HCT116 (cell line): ENCODE results near the gene WIPI1.
A peak's percentile ranks its signal among the peaks of the same experiment; 100 is the strongest.

Experiments
- CEBPB ChIP-seq: IDR thresholded peaks from 2 replicates; pipeline ENCODE4 v1.6.1; 2012; ENCODE audit warnings: low read depth
- CTCF ChIP-seq, 3 experiments: fragments of 200-600 bp in 1 of 3; sonication (generic) in 1 of 3; IDR thresholded peaks in 2 of 3; conservative IDR thresholded peaks in 1 of 3; 2 replicates each; pipeline ENCODE4 v1.5.1; 2012 to 2017; ENCODE audit warnings: low read depth in 2 of 3, low read length in 2 of 3, antibody characterized with exemption in 1 of 3, borderline replicate concordance in 1 of 3, control low read depth in 1 of 3, mild to moderate bottlenecking in 1 of 3, mixed read lengths in 1 of 3, mixed run types in 1 of 3, moderate library complexity in 1 of 3; ENCODE audit not compliant: insufficient read depth in 1 of 3
- EZH2 ChIP-seq: fragments of 200-600 bp; sonication (generic); IDR thresholded peaks from 2 replicates; pipeline ENCODE4 v1.6.1; 2017; ENCODE audit warnings: antibody characterized with exemption, mixed run types
- JUND ChIP-seq: IDR thresholded peaks from 2 replicates; pipeline ENCODE4 v1.6.1; 2012
- POLR2A ChIP-seq: IDR thresholded peaks from 2 replicates; pipeline ENCODE4 v1.7.0; 2011; ENCODE audit warnings: borderline replicate concordance; ENCODE audit not compliant: insufficient read depth, insufficient read length; ENCODE audit errors: extremely low read depth
- POLR2AphosphoS5 ChIP-seq: IDR thresholded peaks from 2 replicates; pipeline ENCODE4 v1.6.1; 2011; ENCODE audit warnings: mild to moderate bottlenecking, low read depth, low read length, moderate library complexity
- SIN3A ChIP-seq: IDR thresholded peaks from 2 replicates; pipeline ENCODE4 v1.6.1; 2012; ENCODE audit warnings: low read depth
- TCF7L2 ChIP-seq: IDR thresholded peaks from 2 replicates; pipeline ENCODE4 v1.7.0; 2011; ENCODE audit warnings: borderline replicate concordance, inconsistent platforms; ENCODE audit not compliant: insufficient read depth, insufficient read length; ENCODE audit errors: extremely low read depth
- ZBTB33 ChIP-seq: IDR thresholded peaks from 2 replicates; pipeline ENCODE4 v1.6.1; 2011; ENCODE audit warnings: mild to moderate bottlenecking, low read length, moderate library complexity; ENCODE audit not compliant: insufficient replicate concordance; ENCODE audit errors: extremely low read depth
- ZFX ChIP-seq: fragments of 450-650 bp; IDR thresholded peaks from 2 replicates; pipeline ENCODE4 v1.6.1; 2017
- TF ChIP-seq, protein P1 (sequence below): IDR thresholded peaks from 2 replicates; pipeline ENCODE4 v1.6.1; 2012
- TF ChIP-seq, protein P2 (sequence below): IDR thresholded peaks from 2 replicates; pipeline ENCODE4 v1.6.1; 2012; ENCODE audit warnings: low read depth

- TF ChIP-seq ZBTB33, result peak; percentile 9
- TF ChIP-seq CEBPB, result no peak
- no peak for TF ChIP-seq TCF7L2
- peak; percentile 97 to 99 (median 99) for TF ChIP-seq CTCF (IDR thresholded peaks at IDR 0.05 in 2 of 3, conservative IDR thresholded peaks at IDR 0.05 in 1 of 3; ENCODE audit: borderline replicate concordance in 1 of 3, insufficient read depth in 1 of 3, low read depth in 2 of 3, low read length in 2 of 3)
- no peak for TF ChIP-seq JUND
- TF ChIP-seq ZFX, result no peak
- TF ChIP-seq POLR2A, result no peak
- no peak for TF ChIP-seq SIN3A
- TF ChIP-seq POLR2AphosphoS5, result 0 out of 2 replicates have a peak, but pooled peaks have one; percentile 26
- TF ChIP-seq, protein P1, sequence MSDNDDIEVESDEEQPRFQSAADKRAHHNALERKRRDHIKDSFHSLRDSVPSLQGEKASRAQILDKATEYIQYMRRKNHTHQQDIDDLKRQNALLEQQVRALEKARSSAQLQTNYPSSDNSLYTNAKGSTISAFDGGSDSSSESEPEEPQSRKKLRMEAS, result peak; percentile 26
- TF ChIP-seq, protein P2, sequence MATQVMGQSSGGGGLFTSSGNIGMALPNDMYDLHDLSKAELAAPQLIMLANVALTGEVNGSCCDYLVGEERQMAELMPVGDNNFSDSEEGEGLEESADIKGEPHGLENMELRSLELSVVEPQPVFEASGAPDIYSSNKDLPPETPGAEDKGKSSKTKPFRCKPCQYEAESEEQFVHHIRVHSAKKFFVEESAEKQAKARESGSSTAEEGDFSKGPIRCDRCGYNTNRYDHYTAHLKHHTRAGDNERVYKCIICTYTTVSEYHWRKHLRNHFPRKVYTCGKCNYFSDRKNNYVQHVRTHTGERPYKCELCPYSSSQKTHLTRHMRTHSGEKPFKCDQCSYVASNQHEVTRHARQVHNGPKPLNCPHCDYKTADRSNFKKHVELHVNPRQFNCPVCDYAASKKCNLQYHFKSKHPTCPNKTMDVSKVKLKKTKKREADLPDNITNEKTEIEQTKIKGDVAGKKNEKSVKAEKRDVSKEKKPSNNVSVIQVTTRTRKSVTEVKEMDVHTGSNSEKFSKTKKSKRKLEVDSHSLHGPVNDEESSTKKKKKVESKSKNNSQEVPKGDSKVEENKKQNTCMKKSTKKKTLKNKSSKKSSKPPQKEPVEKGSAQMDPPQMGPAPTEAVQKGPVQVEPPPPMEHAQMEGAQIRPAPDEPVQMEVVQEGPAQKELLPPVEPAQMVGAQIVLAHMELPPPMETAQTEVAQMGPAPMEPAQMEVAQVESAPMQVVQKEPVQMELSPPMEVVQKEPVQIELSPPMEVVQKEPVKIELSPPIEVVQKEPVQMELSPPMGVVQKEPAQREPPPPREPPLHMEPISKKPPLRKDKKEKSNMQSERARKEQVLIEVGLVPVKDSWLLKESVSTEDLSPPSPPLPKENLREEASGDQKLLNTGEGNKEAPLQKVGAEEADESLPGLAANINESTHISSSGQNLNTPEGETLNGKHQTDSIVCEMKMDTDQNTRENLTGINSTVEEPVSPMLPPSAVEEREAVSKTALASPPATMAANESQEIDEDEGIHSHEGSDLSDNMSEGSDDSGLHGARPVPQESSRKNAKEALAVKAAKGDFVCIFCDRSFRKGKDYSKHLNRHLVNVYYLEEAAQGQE, result no peak
- no peak for TF ChIP-seq EZH2
These were observed 58.3 kb downstream of the WIPI1 start for GRCh38 chr17:68398691-68399637.
